ENCODE measurements around the gene LUC7L3. TPM values are rescaled to one million over a fixed set of nuclear protein-coding genes. Genes with fewer than 3 reads are reported as not detected.

LUC7L3 gene
- total and polyA plus RNA-seq, 2 of the 13 experiments (the other 11 are each of a cell fraction or from before 2014, with no cell fraction given), result 108 to 120 TPM

DNA sequence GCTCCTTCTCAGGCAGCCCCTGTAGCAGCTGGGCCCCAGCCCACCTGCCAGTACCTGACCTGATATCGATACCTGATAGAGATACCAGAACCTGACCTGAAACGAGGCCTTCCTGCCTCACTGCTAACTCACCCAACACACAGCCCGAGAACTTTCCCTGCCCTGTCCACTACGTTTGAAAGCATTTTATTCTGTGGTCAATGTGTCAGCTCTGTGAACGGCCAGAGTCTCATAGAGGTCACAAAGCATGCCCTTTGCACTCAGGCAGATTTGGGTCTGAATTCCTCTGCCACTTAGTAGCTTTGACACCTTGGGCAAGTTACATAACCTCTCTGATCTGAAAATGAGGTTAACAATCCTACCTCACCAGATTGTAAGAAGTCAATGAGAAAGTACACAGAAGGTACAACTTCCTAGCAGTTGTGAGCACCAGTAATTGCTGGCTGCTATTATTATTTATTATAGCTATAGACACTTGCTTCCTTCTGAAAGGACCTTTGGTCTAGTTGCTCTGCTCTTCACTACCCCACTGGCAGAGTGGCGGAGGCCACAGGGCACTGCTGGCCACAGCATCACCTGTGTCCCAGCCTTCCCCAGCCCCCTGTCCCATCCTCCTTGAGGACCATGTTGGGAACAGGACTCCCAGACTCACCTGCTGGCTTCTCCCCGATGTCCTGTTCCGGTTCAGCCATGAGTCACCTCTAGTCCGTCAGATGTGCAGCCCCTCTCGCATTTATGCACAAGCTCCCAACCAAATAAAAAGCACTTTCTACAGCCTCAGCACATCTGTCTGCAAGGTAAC is 47.0 kb downstream of the LUC7L3 start (continued):
- TF ChIP-seq, protein P1, sequence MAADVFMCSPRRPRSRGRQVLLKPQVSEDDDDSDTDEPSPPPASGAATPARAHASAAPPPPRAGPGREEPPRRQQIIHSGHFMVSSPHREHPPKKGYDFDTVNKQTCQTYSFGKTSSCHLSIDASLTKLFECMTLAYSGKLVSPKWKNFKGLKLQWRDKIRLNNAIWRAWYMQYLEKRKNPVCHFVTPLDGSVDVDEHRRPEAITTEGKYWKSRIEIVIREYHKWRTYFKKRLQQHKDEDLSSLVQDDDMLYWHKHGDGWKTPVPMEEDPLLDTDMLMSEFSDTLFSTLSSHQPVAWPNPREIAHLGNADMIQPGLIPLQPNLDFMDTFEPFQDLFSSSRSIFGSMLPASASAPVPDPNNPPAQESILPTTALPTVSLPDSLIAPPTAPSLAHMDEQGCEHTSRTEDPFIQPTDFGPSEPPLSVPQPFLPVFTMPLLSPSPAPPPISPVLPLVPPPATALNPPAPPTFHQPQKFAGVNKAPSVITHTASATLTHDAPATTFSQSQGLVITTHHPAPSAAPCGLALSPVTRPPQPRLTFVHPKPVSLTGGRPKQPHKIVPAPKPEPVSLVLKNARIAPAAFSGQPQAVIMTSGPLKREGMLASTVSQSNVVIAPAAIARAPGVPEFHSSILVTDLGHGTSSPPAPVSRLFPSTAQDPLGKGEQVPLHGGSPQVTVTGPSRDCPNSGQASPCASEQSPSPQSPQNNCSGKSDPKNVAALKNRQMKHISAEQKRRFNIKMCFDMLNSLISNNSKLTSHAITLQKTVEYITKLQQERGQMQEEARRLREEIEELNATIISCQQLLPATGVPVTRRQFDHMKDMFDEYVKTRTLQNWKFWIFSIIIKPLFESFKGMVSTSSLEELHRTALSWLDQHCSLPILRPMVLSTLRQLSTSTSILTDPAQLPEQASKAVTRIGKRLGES (CRISPR knock-in tag; IDR thresholded peaks at IDR 0.05; ENCODE audit: borderline replicate concordance), result no peak
- TF ChIP-seq NFKB2 (CRISPR knock-in tag; IDR thresholded peaks at IDR 0.05; ENCODE audit: borderline replicate concordance) (0 out of 2 replicates have a peak, but pooled peaks have one; percentile 7), HNF1A (IDR thresholded peaks at IDR 0.05; ENCODE audit: low read depth) (no peak), HNF1A (CRISPR knock-in tag; IDR thresholded peaks at IDR 0.05; ENCODE audit: borderline replicate concordance) (no peak), MAFK (conservative IDR thresholded peaks at IDR 0.05 in 1 of 2, IDR thresholded peaks at IDR 0.05 in 1 of 2; ENCODE audit: low read length in 2 of 2) (no peak), ZNF451 (CRISPR knock-in tag; IDR thresholded peaks at IDR 0.05) (no peak), SRF (IDR thresholded peaks at IDR 0.05; ENCODE audit: low read depth, low read length) (no peak), ZNF598 (CRISPR knock-in tag; IDR thresholded peaks at IDR 0.05; ENCODE audit: borderline replicate concordance) (0 out of 2 replicates have a peak, but pooled peaks have one; percentile 13), GABPB1 (CRISPR knock-in tag; IDR thresholded peaks at IDR 0.05) (no peak), ZNF354B (CRISPR knock-in tag; IDR thresholded peaks at IDR 0.05) (no peak), ZNF709 (CRISPR knock-in tag; IDR thresholded peaks at IDR 0.05) (0 out of 2 replicates have a peak, but pooled peaks have one; percentile 25), ZNF331 (CRISPR knock-in tag; IDR thresholded peaks at IDR 0.05) (no peak), PPARG (CRISPR knock-in tag; conservative IDR thresholded peaks at IDR 0.05) (0 out of 2 replicates have a peak, but pooled peaks have one; percentile 34), ZNF264 (CRISPR knock-in tag; IDR thresholded peaks at IDR 0.05) (no peak), PCBP2 (optimal IDR thresholded peaks at IDR 0.05; ENCODE audit: low read depth, low read length, poor library complexity, severe bottlenecking) (no peak), EED (CRISPR knock-in tag; IDR thresholded peaks at IDR 0.05) (no peak), HMGA1 (CRISPR knock-in tag; conservative IDR thresholded peaks at IDR 0.05) (no peak), ELF3 (CRISPR knock-in tag; IDR thresholded peaks at IDR 0.05) (0 out of 2 replicates have a peak, but pooled peaks have one; percentile 1), RARG (CRISPR knock-in tag; IDR thresholded peaks at IDR 0.05; ENCODE audit: low read depth) (no peak)
- TF ChIP-seq, protein P2, sequence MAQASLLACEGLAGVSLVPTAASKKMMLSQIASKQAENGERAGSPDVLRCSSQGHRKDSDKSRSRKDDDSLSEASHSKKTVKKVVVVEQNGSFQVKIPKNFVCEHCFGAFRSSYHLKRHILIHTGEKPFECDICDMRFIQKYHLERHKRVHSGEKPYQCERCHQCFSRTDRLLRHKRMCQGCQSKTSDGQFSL (CRISPR knock-in tag; IDR thresholded peaks at IDR 0.05), result no peak
- TF ChIP-seq, protein P3, sequence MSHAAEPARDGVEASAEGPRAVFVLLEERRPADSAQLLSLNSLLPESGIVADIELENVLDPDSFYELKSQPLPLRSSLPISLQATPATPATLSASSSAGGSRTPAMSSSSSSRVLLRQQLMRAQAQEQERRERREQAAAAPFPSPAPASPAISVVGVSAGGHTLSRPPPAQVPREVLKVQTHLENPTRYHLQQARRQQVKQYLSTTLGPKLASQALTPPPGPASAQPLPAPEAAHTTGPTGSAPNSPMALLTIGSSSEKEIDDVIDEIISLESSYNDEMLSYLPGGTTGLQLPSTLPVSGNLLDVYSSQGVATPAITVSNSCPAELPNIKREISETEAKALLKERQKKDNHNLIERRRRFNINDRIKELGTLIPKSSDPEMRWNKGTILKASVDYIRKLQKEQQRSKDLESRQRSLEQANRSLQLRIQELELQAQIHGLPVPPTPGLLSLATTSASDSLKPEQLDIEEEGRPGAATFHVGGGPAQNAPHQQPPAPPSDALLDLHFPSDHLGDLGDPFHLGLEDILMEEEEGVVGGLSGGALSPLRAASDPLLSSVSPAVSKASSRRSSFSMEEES (CRISPR knock-in tag; IDR thresholded peaks at IDR 0.05), result no peak
